Kidney (tissue), 14 donors: ENCODE results near the gene PPIG. TPM values are rescaled to one million over a fixed set of nuclear protein-coding genes. Genes with fewer than 3 reads are reported as not detected.
"Not testable (repeated sequence)": the region's sequence is repeated elsewhere in the genome, so short reads cannot be mapped to it uniquely, and the experiment has no call there.

ENCODE experiments used
- DNase-seq, 5 donors: peaks; one replicate each; pipeline ENCODE4 v3.0.0-alpha.2; 2013 to 2020
- FAIRE-seq: peaks from 2 replicates; lab custom pipeline; 2012; peaks lifted over from hg19 to GRCh38; lab: Jason Lieb, UNC
- H3K27ac ChIP-seq, 2 donors: one replicate each; pipeline ENCODE4 v1.7.0; 2013; ENCODE audit warnings: low read depth in 2 of 2, low read length in 2 of 2, inconsistent platforms in 1 of 2
- H3K27me3 ChIP-seq: one replicate; pipeline ENCODE4 v1.7.1; 2013; ENCODE audit warnings: low read length, inconsistent platforms; ENCODE audit not compliant: control insufficient read depth, insufficient read depth
- H3K36me3 ChIP-seq, 3 donors: one replicate each; pipeline versions ENCODE4 v1.7.0 to v1.7.1; 2013; ENCODE audit warnings: low read length in 3 of 3, control low read depth in 1 of 3, inconsistent platforms in 1 of 3; ENCODE audit not compliant: insufficient read depth in 3 of 3, control insufficient read depth in 2 of 3
- H3K4me1 ChIP-seq, 3 donors: one replicate each; pipeline versions ENCODE4 v1.7.0 to v1.7.1; 2013; ENCODE audit warnings: low read length in 3 of 3, inconsistent platforms in 1 of 3, low read depth in 1 of 3; ENCODE audit not compliant: control insufficient read depth in 2 of 3, insufficient read depth in 2 of 3
- H3K4me3 ChIP-seq, 3 donors: one replicate each; pipeline versions ENCODE4 v1.7.0 to v1.8.1; 2013; ENCODE audit warnings: low read length in 3 of 3, control low read depth in 1 of 3, inconsistent platforms in 1 of 3
- H3K9ac ChIP-seq, 3 donors: one replicate each; pipeline versions ENCODE4 v1.7.0 to v1.7.1; 2013; ENCODE audit warnings: low read length in 3 of 3, control low read depth in 1 of 3, inconsistent platforms in 1 of 3
- H3K9me3 ChIP-seq, 3 donors: one replicate each; pipeline versions ENCODE4 v1.7.0 to v1.7.1; 2013; ENCODE audit warnings: low read length in 3 of 3, control low read depth in 1 of 3, inconsistent platforms in 1 of 3; ENCODE audit not compliant: control insufficient read depth in 2 of 3, insufficient read depth in 1 of 3
- intact Hi-C: fragments of 100-400 bp; cut with DNase I; formaldehyde crosslinking; loops from one replicate; pipeline ENCODE4 v1.11.1; 2022
- polyA plus RNA-seq: library from polyadenylated mRNA; stranded (reverse); fragments of 350-450 nt; fragmentation: Illumina TruSeq; extraction: RNeasy Lipid Tissue Mini Kit (QIAGEN cat#74804); gene quantifications from one replicate; pipeline ENCODE4 v1.2.3, GENCODE V29; 2014; ENCODE audit warnings: low read depth, low replicate concordance; ENCODE audit not compliant: insufficient read depth
- total RNA-seq: library from RNA; stranded (reverse); fragmentation: NEBNext Ultra II Directional; extraction: Animal tissue kit (Norgen Biotek cat#: 25700); gene quantifications from one replicate; pipeline ENCODE4 v1.2.1, GENCODE V29; 2021
- TF ChIP-seq, protein P1 (sequence below): IDR thresholded peaks from 3 replicates; pipeline ENCODE4 v1.5.1; 2012; ENCODE audit warnings: mild to moderate bottlenecking, moderate library complexity, borderline replicate concordance; ENCODE audit not compliant: insufficient read depth; ENCODE audit errors: extremely low read depth
- donor health status: control.
- donor health status: control.
- donor health status: control.
- donor health status: control.
- donor health status: control.
- donor health status: DM: yes; HTN: yes; CAD: no.
- donor health status: Normal renal cell carcinoma (clear cell type).

The PPIG gene
- total and polyA plus RNA-seq, 2 donors from 2014 or later = 22.8 to 52.7 TPM

GRCh38 chr2:169542433-169542832 lies 41.7 kb upstream of the PPIG start:
- Histone ChIP-seq H3K9ac (no peak overlapping the region), H3K27ac (no peak overlapping the region), H3K27me3 (no peaks in the 10 kb centered on the region), H3K36me3 (peaks cover 0 to 11% (median 0%) of the 10 kb centered on the region in 3 donors), H3K4me1 (no peaks in the 10 kb centered on the region), H3K9me3 (no peaks in the 10 kb centered on the region), H3K4me3 (no peak overlapping the region)
- intact Hi-C loops = no loop called here
- TF ChIP-seq, protein P1, sequence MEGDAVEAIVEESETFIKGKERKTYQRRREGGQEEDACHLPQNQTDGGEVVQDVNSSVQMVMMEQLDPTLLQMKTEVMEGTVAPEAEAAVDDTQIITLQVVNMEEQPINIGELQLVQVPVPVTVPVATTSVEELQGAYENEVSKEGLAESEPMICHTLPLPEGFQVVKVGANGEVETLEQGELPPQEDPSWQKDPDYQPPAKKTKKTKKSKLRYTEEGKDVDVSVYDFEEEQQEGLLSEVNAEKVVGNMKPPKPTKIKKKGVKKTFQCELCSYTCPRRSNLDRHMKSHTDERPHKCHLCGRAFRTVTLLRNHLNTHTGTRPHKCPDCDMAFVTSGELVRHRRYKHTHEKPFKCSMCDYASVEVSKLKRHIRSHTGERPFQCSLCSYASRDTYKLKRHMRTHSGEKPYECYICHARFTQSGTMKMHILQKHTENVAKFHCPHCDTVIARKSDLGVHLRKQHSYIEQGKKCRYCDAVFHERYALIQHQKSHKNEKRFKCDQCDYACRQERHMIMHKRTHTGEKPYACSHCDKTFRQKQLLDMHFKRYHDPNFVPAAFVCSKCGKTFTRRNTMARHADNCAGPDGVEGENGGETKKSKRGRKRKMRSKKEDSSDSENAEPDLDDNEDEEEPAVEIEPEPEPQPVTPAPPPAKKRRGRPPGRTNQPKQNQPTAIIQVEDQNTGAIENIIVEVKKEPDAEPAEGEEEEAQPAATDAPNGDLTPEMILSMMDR = no peak
- DNase-seq (no peak), FAIRE-seq (no peak)

DNA sequence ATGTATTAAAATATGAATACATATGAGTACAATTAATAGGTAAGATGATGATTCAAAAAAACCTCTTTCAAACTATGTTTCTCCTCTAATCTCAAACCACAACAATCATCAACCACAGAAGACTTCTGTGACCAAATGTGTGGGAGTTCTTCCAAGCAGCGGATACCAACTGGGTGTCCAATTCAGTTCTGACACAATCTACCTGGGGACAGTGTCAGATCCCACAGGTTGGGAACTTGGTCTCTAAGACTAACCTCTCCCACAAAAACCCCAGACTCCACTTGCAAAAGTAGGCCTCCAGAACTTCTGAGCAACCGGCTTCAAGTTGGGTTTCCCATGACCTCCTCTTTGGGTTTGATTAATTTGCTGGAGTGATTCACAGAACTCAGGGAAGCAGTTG lies 37.4 kb upstream of the PPIG start:
- TF ChIP-seq, protein P1 = no peak
- Histone ChIP-seq H3K9me3 (no peaks in the 10 kb centered on the region), H3K4me1 (no peaks in the 10 kb centered on the region), H3K4me3 (no peak overlapping the region), H3K9ac (no peak overlapping the region), H3K27ac (no peak overlapping the region), H3K36me3 (peaks cover 0 to 6% (median 0%) of the 10 kb centered on the region in 3 donors), H3K27me3 (no peaks in the 10 kb centered on the region)
- intact Hi-C loops = no loop called here
- FAIRE-seq (no peak), DNase-seq (no peak)

DNA sequence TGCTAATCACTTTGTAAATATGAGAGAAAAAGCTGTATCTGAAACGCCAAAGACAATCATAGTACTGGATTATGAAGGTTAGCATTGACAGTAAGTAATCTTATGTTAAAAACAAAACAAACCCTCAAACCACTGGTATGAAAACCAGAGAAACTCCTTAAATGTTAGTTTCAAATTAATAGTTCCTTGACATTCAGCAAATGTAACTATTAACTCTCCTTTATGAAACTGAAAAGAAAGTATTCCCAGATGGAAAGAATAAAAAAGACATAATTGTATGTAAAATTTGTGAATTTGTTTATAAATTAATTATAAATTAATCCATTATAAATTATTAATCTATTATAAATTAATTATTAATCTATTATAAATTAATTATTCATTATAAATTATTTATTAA lies 22.8 kb upstream of the PPIG start:
- FAIRE-seq (no peak), DNase-seq (peak in 1 of 5 donors; percentile 19)
- Histone ChIP-seq H3K4me1 (no peaks in the 10 kb centered on the region), H3K4me3 (no peak overlapping the region), H3K9ac (no peak overlapping the region), H3K27me3 (no peaks in the 10 kb centered on the region), H3K27ac (no peak overlapping the region), H3K9me3 (no peaks in the 10 kb centered on the region), H3K36me3 (peaks cover 0 to 5% (median 3%) of the 10 kb centered on the region in 3 donors)
- intact Hi-C loops = no loop called here
- TF ChIP-seq, protein P1 = no peak

GRCh38 chr2:169562084-169562483 lies 22.1 kb upstream of the PPIG start:
- H3K4me1 ChIP-seq, H3K9me3 ChIP-seq, H3K9ac ChIP-seq, H3K27ac ChIP-seq, H3K36me3 ChIP-seq, intact Hi-C loops, DNase-seq, FAIRE-seq, H3K4me3 ChIP-seq, H3K27me3 ChIP-seq: not testable (repeated sequence)
